GM21526 (cell line): Measurements from ENCODE around the gene WASF1.
A peak's percentile ranks its signal among the peaks of the same experiment; 100 is the strongest.

Source experiments
- ATAC-seq: cut with Tn5 transposase; IDR thresholded peaks from one replicate; pipeline ENCODE4 v1.9.1; 2021; ENCODE audit warnings: moderate library complexity; ENCODE audit not compliant: unreplicated experiment, low FRiP score

The WASF1 gene

DNA sequence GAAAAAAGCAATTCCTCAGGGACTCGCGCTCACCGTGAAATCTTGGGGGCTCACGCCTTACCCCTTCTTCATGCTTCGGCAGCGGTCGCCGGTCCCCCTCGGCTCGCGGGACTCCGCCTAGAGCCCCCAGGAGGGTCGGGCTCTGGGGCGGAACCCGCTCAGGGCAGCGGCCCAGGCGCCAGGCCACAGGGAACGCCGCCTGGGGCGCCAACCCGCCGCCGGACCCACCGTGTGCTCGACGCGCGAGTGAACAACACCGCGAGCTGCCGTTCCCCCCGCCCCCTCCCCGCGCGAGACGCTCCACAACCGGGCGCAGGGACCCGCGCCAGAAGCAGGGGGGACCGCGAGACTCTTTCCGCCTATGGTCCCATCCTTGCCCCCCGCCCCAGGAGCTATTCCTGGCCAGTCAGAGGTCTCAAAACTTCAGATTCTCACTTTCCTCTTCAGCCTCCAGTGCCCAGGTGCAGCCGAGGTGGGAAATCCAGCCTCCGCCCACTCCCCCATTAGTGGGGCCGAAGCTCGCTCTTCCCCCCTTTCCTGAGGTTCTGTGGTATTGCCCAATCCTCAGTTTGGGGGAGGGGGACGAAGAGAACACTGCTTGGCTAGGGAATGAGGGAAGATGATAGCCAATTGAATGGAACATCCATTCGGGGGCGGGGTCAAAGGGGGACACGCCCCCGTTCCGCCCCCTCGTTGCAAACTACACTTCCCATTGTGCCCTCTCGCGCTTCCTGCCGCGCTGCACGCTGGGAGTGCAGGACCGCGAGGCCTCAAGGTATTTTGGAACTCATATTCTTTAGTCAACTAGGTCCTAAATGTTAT, at the start of gene WASF1:
Gene WASF1, minus strand, starts transcription at position 265 of the 822 bp plus-strand sequence. CDS start 52,069 bp downstream, outside the sequence.
- peak; percentile 79 for ATAC-seq

GRCh38 chr6:110226261-110226660, 46.8 kb upstream of the WASF1 start:
- ATAC-seq: no peak

DNA sequence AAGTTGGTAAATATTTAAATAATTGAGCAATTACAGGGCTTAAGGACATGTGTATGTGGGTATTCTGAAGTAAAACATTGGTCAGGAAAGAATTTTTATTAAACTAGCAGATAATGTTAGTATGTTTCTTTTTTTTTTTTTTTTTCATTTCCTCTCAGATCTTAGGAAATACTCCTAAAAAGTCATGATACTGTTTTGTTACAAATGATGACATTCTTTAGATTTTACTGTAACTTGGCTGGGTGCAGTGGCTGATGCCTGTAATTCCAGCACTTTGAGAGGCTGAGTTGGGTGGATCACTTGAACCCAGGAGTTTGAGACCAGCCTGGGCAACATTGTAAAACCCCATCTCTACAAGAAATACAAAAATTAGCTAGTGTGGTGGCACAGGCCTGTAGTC, 42.3 kb upstream of the WASF1 start:
- ATAC-seq: no peak

GRCh38 chr6:110217266-110217665, 37.8 kb upstream of the WASF1 start:
- no peak for ATAC-seq

- ATAC-seq: no peak
Observed at GRCh38 chr6:110216140-110216539, 36.7 kb upstream of the WASF1 start.

GRCh38 chr6:110214338-110214737, 34.9 kb upstream of the WASF1 start:
- ATAC-seq: no peak

DNA sequence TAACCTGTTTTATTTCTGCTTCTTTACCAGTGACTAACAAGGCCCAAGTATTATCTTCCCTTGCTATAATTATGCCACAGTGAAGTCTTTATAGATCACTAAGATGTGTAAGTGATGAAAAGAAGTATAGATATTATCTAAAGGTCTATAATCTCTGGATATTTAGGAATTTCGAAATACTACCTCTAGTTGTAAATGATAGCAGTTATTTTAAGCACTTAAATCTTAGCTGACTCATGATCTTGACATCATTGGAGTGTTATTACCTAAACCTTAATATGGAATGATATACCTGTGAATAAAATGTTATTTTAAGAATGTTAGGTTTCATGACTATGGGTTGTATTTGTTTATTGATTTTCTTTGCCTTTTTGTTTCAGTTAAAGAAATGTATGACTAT, 32.3 kb upstream of the WASF1 start:
- ATAC-seq: no peak

GRCh38 chr6:110207652-110208051, 28.2 kb upstream of the WASF1 start:
- no peak for ATAC-seq

GRCh38 chr6:110201151-110201884, 21.8 kb upstream of the WASF1 start:
- no peak for ATAC-seq

GRCh38 chr6:110198561-110198960, 19.1 kb upstream of the WASF1 start:
- no peak for ATAC-seq

DNA sequence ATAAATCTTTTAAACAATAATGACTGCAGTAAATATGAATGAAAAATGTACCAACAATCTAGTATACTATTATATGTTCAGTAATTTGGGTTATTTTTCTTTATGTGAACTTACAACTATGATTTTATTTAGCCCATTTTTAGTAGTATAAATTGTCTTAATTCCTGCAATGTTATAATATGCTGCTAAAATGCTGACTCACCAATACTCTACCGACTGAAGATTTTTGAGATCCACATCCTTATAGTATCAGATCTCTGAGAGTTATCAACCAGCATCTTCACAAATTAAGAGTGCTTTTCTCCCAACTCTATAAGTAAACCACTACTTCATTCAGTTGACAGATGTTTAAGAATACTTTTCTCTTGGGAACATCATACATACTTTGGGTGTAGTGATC, 17.4 kb upstream of the WASF1 start:
- no peak for ATAC-seq

DNA sequence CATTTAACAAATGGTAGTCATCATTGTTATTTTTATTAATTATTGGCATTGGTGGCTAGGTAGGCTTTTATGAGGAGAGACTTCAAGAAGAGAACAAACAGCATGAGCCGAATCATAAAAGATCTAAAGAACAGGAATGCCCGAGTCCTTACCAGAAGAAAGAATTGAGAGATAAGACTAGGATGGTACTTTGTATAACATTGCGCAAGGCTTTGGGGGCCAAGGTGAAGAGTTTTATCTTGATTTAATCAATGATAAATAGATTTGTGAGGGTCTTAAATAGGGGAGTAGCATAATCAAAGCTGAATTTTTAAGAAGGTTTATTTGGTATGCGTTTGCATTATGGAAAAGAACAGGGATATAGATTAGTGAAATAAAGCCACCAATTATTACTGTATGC, 16.2 kb upstream of the WASF1 start:
- no peak for ATAC-seq

- no peak for ATAC-seq
Observed at GRCh38 chr6:110191477-110191876, 12.0 kb upstream of the WASF1 start.

- no peak for ATAC-seq
Observed at GRCh38 chr6:110190726-110191125, 11.3 kb upstream of the WASF1 start.

DNA sequence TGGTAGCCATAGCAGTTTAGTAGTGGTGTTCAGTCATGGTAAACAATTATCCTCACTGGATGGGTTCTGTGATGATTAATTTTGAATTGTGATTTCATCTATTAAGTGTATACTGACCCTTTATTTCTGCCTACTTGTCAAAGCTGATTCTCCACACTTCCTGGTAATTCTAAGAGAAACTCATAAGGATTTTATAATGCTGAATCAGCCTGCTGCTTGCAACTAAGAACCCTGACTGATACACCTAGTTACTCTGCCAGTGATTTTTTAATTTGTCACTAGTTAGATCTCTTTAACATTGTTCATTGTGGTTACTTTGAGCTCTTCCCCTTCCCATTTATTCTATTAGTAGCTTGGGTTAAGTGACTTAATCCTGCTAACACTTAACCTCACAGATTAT, 9.3 kb upstream of the WASF1 start:
- ATAC-seq: no peak

- peak; percentile 47 for ATAC-seq
Observed at GRCh38 chr6:110185879-110186278, 6.4 kb upstream of the WASF1 start.

- no peak for ATAC-seq
Observed at GRCh38 chr6:110183292-110183885, 3.9 kb upstream of the WASF1 start.

DNA sequence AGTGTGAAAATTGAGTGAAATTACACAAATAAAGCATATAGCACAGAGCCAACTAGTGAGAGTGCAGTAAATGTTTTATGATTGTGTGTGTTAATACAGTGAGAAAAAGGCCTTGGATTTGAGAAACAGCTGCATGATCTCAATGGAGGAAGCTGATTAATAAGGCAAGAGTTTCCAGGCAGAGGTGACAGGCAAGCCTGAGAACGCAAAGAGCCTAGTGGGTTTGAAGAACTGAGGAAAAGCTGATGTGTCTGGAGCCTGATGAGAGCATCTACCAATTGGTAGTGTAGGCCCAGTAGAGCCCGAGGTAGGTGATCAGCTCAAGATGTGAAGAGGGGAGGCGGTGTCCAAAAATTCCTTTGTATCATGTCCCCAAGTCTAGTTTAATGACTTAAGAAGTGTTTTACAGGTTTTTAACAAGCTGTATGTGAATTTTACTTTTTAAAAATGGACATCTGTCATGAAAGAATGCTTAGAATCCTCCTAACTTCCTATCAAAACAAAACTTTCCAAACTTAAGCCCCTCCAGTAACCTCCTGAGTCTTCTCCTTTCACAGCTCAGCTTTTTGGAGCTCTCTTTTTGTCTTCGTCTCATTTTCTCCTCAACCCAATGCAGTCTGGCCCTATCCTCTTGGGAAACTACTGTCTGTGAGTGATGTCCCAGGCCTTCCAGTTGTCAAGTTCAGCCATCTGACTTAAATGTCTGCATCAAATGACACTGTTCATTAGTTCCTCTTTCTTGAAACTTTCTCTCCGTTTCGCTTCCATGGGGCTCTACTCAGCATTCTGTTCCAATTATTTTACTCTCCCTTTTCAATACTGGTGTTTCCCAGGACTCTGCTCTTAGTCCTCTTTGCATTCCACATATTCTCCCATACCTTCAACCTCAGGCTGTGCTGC, 1.9 kb upstream of the WASF1 start:
- no peak for ATAC-seq

DNA sequence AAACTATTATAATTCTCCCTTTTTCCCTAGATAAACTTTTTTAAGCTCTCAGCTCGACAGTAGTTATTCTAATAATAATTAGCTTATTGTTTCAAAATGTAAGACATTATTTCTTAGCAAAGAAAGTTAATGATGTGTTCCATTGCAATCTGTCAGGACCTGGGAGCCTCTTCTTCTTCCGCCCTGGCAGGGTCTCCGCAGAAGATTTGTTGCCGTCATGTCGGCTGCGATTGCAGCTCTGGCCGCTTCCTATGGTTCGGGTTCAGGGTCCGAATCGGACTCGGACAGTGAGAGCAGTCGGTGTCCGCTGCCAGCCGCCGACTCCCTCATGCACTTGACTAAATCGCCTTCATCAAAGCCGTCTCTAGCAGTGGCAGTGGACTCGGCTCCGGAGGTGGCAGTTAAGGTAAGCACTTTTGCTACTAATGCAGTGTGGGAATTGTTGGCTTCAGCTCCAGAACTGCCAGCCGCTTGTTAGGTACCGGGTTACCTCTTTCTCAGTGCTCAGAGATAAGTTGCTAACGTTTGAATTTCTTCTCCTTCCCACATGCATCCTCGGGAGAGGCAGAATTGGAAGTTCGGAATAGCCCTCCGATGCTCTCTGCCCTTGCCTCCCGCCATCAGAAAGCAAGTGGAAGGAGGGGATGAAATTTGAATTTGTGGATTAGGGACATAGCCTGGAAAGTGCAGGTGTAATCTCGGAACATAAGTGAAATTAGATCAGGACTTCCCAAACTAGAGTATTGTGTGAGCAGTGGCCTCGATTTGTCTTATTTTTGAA, 948 bp upstream of the WASF1 start, which contains the start of gene CDC40:
Gene CDC40, plus strand, starts transcription at position 200 of the 781 bp plus-strand sequence. Its CDS starts 18 bp downstream, at position 218.
- peak; percentile 46 for ATAC-seq
